Right atrium auricular region (tissue), 2 donors: ENCODE results near the gene FAM13A. TPM values are rescaled to one million over a fixed set of nuclear protein-coding genes. Genes with fewer than 3 reads are reported as not detected.

Source experiments
- DNase-seq: peaks from one replicate; pipeline ENCODE4 v3.0.0-alpha.2; 2019; ENCODE audit warnings: low spot score
- H3K27ac ChIP-seq, 2 donors: fragments of 200-600 bp; sonication (generic); 1 replicate in 1 of 2; 2 replicates in 1 of 2; pipeline ENCODE4 v1.5.1; 2016 to 2019
- H3K27me3 ChIP-seq, 2 donors: fragments of 200-600 bp; sonication (generic); one replicate each; pipeline versions ENCODE4 v1.5.1 to v1.6.0; 2017 to 2019
- H3K36me3 ChIP-seq: fragments of 200-600 bp; sonication (generic); one replicate; pipeline ENCODE4 v1.5.1; 2016
- H3K4me1 ChIP-seq, 2 donors: fragments of 200-600 bp; sonication (generic); one replicate each; pipeline versions ENCODE4 v1.5.1 to v1.6.0; 2017 to 2019
- H3K4me3 ChIP-seq, 2 donors: fragments of 200-600 bp; sonication (generic); 1 replicate in 1 of 2; 2 replicates in 1 of 2; pipeline ENCODE4 v1.5.1; 2017 to 2019; ENCODE audit warnings: mild to moderate bottlenecking in 1 of 2, moderate library complexity in 1 of 2
- H3K9me3 ChIP-seq, 2 donors: fragments of 200-600 bp; sonication (generic); one replicate each; pipeline ENCODE4 v1.5.1; 2019
- CTCF ChIP-seq, 2 donors: fragments of 200-600 bp; sonication (generic); IDR thresholded peaks; one replicate each; pipeline ENCODE4 v1.5.1; 2019; ENCODE audit warnings: antibody characterized with exemption in 2 of 2
- total RNA-seq, 2 donors: library from RNA; depleted of rRNA; stranded (reverse); fragments of >200 nt; gene quantifications; one replicate each; pipeline ENCODE4 v1.1.0, GENCODE V29; 2016

The FAM13A gene
- total RNA-seq, 2 donors from 2014 or later = 8.1 to 13.6 TPM

GRCh38 chr4:89039730-89040338, 17.2 kb downstream of the FAM13A start:
- no peak for DNase-seq
- TF ChIP-seq CTCF (IDR thresholded peaks at IDR 0.05) = no peak
- Histone ChIP-seq H3K36me3 (no peaks in the 10 kb centered on the region), H3K4me1 (no peaks in the 10 kb centered on the region), H3K4me3 (no peak overlapping the region), H3K9me3 (peaks cover 0 to 11% of the 10 kb centered on the region in 2 donors), H3K27ac (no peak overlapping the region), H3K27me3 (no peaks in the 10 kb centered on the region)

GRCh38 chr4:89036535-89036934, 20.4 kb downstream of the FAM13A start:
- Histone ChIP-seq H3K4me3 (no peak overlapping the region), H3K36me3 (no peaks in the 10 kb centered on the region), H3K4me1 (no peaks in the 10 kb centered on the region), H3K9me3 (peaks cover 0 to 11% of the 10 kb centered on the region in 2 donors), H3K27me3 (no peaks in the 10 kb centered on the region), H3K27ac (no peak overlapping the region)
- no peak for DNase-seq
- TF ChIP-seq CTCF (IDR thresholded peaks at IDR 0.05) = no peak

DNA sequence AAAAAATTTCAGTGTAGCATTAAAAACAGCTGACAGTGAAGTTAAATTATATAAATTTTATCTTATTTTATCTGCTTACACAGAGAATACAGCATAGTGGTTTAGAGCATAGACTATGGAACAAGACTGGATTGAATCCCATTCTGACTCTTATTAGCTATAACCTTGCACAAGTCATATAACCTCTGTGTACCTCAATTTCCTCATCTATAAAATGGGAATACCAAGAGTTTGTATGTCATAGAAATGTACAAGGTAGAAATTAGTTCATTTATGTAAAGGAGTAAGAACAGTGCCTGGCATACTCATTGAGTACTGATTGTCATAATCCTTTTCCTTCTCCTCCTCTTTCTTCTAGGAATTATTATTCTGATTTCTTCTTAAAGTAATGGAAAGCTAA, 25.7 kb downstream of the FAM13A start:
- peaks cover 0 to 5% of the 10 kb centered on the region in 2 donors for H3K9me3 ChIP-seq
- no peaks in the 10 kb centered on the region for H3K27me3 ChIP-seq
- no peak overlapping the region for H3K27ac ChIP-seq
- H3K4me1 ChIP-seq = no peaks in the 10 kb centered on the region
- H3K4me3 ChIP-seq = no peak overlapping the region
- H3K36me3 ChIP-seq = no peaks in the 10 kb centered on the region
- TF ChIP-seq CTCF (IDR thresholded peaks at IDR 0.05) = no peak
- DNase-seq = no peak

DNA sequence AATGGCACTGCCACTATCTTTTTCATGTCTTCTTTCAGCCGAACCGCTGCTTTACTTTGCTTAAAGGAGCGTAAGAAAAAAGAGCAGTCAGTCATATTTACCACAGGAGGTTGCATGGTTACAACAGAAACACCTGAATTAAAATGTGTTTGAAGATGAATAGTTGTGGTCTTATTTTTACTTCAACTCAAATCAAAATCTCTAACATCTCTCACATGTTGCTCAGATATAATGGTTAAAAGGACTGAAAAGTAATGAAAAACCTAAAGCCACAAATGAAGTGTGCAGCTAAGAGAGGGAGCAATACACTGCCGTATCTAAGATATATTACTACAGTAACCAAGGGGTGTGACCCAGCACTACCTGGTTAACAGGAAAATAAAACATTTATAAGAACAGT, 27.4 kb downstream of the FAM13A start:
- Histone ChIP-seq H3K36me3 (no peaks in the 10 kb centered on the region), H3K4me3 (no peak overlapping the region), H3K27me3 (no peaks in the 10 kb centered on the region), H3K4me1 (no peaks in the 10 kb centered on the region), H3K27ac (no peak overlapping the region), H3K9me3 (no peaks in the 10 kb centered on the region)
- TF ChIP-seq CTCF (IDR thresholded peaks at IDR 0.05) = no peak
- DNase-seq = no peak

DNA sequence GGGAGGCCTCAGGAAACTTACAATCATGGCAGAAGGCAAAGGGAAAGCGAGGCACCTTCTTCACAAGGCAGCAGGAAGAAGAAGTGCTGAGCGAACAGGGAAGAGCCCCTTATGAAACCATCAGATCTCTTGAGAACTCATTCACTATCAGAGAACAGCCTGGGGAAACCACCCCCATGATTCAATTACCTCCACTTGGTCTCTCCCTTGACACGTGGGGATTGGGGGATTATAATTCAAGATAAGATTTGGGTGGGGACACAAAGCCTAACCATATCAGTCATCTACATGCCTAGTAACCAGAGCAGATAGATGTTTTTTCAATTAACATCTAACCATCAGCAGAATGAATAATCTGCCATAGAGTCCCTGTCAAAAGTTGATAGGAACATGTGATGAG, 30.4 kb downstream of the FAM13A start:
- H3K4me1 ChIP-seq = peaks cover 0 to 8% of the 10 kb centered on the region in 2 donors
- no peaks in the 10 kb centered on the region for H3K36me3 ChIP-seq
- H3K4me3 ChIP-seq = no peak overlapping the region
- no peaks in the 10 kb centered on the region for H3K9me3 ChIP-seq
- no peak overlapping the region for H3K27ac ChIP-seq
- TF ChIP-seq CTCF (IDR thresholded peaks at IDR 0.05) = no peak
- H3K27me3 ChIP-seq = no peaks in the 10 kb centered on the region
- DNase-seq = no peak

DNA sequence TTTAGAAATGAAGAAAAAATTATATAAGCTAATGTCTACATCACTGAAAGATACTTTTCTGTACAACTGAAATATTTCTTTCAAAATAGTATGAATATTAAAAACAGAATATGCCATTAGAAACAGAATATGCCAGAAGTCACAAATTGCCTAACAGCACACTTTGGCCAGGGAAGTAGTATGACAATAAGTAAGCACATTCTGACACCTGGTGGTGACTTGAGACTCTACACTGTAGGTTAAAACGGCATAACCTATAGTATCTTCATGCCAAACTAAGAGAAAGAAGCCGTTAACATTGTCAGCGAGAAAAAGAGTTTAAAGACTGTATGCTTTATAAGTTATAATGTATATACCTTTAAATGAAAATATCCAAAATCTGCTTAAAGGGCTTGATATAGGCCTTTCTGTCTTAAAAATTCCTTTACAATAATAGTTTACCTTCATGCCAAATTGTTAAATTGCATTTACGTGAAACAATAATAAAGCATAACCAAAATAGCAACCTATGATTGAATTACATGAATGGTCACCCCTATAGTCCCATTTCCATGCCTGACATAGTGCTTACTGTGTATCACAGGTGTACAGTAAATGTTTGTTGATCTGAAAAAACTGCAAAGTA, 32.8 kb downstream of the FAM13A start:
- TF ChIP-seq CTCF (IDR thresholded peaks at IDR 0.05) = peak; percentile 54 to 84
- H3K4me3 ChIP-seq = no peak overlapping the region

More for the DNA sequence above, 32.8 kb downstream of the FAM13A start:
- H3K36me3 ChIP-seq = no peaks in the 10 kb centered on the region
- no peaks in the 10 kb centered on the region for H3K27me3 ChIP-seq
- H3K9me3 ChIP-seq = no peaks in the 10 kb centered on the region
- no peak overlapping the region for H3K27ac ChIP-seq
- H3K4me1 ChIP-seq = peaks cover 0 to 8% of the 10 kb centered on the region in 2 donors
- no peak for DNase-seq
